Measurements from ENCODE around the gene ZNF564. TPM values are rescaled to one million over a fixed set of nuclear protein-coding genes. Genes with fewer than 3 reads are reported as not detected.
"Not testable (repeated sequence)": the region's sequence is repeated elsewhere in the genome, so short reads cannot be mapped to it uniquely, and the experiment has no call there.

Gene ZNF564
- polyA plus RNA-seq, 5 donors = 8.4 to 12.1 (median 11.9) TPM

DNA sequence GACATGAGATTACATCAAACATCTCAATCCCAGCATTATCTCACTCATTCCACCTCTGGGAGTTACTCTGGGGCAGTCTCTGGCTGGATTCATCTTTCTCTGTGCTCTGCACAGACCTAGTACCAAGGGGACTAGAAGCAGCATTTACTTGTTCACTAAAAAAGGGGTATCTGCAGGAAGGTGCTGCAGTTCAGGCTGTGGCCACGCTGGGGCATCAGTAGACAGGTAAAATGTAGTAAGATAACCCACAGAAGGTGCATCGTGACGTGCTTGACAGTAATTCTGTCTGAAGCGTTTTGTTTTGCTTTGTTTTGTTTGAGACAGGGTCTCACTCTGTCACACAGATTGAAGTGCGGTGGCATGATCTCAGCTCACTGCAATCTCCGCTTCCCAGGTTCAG lies 29.3 kb downstream of the ZNF564 start:
- DNase-seq = no peak

DNA sequence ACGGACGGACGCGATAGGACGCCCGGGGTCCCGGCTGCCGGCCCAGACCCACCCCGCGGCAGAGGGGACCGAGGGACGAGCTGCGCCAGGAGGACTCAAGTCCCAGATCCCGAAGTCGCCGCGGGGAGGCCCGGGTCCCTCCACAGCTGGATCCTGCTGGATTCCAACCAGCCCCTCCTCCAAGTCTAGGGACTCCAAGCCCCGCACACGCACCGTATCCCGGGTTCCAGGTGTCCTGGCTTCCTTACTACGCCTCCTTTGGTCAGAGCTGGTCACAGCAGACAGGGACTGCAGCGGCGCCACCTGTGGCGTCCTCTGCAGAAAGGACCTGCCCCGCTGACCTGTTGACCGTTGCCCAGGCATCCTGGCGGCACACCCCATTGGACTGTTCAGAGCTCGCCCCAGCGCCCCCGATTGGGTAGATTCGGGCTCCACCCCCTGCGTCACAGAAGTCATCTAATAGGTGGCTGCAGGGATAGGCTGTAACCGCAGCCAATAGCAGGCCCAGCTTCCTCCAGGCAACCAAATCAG lies 37.7 kb downstream of the ZNF564 start:
- DNase-seq = no peak

DNA sequence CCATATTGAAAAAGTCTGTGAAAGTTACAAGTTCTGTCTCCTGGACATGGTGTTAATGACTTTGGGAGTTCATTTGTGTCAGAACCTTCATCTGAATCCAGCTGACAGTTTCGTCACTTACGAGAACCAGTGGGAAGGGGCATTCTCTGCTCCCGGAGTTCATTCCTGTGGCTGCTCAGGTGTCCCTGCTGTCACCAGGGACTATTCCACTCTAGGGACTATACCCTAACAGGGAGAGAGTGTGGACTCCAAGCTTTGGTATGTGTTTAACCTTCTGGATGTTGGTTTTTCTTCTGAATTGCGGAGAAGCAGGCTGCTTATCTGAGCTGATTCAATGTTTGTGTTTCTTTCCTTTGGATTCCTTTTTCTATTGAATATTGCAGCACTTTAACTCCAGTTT lies 54.2 kb downstream of the ZNF564 start:
- no peak for DNase-seq

DNA sequence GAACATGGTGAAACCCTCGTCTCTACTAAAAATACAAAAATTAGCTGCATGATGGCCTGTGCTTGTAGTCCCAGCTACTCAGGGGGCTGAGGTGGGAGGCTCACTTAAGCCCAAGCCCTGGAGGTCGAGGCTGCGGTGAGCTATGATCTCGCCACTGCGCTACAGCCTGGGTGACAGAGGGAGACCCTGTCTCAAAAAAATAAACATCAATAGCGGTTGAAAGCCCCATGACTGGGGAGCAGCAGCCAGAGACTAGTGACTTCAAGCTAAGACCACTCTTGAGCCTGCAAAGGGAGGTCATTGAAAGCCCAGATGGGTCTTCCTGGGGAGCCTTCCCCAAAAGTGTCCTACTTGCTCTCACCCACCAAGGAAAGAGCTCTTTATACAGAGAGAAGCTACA lies 54.8 kb downstream of the ZNF564 start:
- no peak for DNase-seq

DNA sequence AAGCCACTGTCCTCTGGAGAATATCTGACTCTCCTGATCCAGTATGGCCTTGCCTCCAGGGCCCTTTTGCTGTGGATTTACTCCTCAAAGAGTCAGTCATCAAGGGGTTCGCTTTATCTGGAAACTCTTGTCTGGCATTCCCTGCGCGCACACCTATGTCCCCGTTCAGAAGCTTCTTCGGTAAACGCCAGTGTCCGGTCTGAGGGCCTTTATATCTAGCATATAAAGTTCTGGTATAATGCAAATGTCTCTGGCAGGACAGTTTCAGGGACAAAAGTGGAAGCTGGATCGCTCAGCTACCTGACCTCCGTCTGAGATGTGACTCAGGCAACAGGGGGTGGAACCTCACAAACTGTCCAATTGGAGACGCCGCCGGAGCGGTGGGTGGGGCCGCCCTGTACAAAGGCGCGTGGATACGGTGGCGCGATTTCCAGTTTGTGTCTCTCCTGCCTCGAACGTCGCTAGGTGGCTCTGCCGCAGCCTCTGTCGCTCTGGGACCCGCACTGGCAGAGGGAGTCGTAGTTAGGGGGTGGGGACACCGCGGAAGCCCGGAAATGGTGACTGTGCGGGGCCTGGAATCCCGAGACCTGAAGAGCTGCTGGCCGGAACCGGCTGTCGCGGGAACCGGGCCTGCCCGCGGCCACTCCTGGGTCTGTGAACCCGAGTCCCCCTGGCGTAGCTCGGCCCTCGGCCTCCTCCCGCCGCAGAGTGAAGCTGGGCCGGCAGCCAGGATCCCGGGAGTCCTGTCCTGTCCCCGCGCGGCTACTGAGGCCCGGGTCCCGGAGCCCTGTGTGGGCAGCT lies 56.1 kb downstream of the ZNF564 start:
- DNase-seq = peak; percentile 91 to 92

DNA sequence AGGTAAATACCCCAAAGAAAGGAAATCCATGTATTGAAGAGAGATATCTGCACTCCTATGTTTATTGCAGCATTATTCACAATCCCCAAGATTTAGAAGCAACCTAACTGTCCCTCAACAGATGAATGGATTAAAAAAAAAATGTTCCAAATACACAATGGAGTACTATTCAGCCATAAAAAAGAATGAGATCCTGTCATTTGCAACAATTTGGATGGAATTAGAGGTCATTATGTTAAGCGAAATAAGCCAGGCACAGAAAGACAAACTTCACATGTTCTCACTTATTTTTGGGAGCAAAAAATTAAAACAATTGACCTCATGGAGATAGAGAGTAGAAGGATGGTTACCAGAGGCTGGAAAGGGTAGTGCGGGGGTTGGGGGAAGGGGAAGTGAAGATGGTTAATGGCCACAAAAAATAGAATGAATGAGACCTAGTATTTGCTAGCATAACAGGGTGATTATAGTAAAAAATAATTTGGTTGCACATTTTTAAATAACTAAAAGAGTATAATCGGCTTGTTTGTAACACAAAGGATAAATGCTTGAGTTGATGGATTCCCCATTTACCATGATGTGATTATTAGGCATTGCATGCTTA lies 56.9 kb downstream of the ZNF564 start:
- no peak for DNase-seq

DNA sequence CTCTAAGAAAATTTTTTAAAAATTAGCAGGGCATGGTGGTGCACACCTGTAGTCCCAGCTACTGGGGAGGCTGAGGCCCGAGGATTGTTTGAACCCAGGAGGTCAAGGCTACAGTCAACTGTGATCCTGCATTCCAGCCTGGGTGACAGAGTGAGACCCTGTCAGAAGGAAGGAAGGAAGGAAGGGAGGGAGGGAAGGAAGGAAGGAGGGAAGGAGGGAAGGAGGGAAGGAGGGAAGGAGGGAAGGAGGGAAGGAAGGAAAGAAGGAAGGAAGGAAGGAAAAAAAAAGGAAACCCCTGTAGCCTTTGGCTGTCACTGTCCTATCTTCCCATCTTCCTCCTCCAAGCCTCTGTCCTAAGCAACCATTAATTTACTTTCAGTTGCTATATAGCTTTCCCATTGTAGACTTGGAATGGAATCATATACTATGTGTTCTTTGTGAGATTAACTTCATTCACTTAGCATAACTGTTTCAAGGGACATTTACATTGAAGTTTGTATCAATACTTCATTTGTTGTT lies 65.0 kb downstream of the ZNF564 start:
- DNase-seq = not testable (repeated sequence)

DNA sequence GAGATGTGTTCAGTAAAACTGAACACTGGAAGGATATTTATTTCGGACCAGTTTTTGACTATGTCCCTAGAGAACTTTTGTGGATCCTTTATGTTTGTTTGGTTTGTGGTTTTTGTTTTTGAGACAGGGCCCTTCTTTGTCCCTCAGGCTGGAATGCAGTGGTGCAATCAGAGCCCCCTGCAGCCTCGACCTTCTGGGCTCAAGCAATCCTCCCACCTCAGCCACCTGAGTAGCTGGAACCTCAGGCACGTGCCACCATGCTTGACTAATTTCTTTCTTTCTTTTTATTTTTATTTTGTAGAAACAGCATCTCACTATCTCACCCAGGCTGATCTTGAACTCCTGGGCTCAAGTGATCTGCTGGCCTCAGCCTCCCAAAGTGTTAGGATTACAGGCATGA lies 65.7 kb downstream of the ZNF564 start:
- DNase-seq = no peak

DNA sequence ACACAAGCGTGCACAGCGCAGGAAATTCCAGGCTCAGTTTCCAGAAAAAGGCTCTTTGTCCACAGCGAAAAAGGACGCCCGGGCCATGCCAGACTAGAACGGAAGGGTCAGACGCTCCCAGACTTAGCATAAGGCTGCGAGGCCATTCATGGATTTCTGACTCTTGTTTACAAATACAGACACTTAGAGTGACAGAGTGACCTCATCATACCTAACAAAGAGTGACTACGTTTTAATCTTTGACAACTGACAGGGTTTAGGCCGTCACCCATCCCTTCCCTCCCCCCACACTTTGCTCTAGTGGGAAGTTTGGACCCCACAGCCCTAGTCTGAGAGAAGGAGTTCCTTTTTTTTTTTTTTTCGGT lies 66.2 kb downstream of the ZNF564 start:
- no peak for DNase-seq

DNA sequence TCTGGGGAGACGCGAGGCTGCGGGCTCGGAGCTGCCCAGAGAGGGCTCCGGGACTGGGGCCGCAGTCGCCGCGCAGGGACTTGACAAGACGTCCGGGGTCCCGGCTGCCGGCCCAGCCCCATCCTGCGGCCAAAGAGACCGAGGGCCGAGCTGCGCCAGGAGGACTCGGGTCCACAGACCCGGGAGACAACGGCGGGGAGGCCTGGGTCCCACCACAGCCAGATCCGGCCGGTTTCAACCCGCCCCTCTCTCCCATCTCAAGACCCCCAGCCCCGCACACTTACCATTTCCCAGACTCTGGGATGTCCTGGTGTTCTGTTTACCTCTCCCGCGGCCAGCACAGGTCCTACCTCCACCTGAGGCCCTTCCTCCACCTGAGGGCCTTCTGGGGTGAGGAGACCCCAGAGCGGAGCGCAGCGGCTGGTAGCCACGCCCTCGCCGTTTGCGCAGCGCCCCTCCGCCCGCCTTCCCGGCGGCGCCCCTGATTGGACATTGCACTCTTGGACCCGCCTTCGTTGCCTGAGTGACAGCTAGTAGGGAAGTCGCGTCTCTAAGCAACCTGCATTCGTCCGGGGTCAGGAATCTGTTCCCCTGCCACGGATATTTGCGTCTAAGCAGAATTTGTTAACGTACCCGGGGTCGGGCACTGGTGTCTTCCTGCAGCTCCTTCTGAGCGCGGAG lies 66.8 kb downstream of the ZNF564 start, which contains the start of gene ZNF709:
TSS of gene ZNF709 (minus strand) at position 446 of the 681 bp plus-strand sequence. CDS start at position 287, 159 bp downstream.
- peak; percentile 92 to 95 for DNase-seq

DNA sequence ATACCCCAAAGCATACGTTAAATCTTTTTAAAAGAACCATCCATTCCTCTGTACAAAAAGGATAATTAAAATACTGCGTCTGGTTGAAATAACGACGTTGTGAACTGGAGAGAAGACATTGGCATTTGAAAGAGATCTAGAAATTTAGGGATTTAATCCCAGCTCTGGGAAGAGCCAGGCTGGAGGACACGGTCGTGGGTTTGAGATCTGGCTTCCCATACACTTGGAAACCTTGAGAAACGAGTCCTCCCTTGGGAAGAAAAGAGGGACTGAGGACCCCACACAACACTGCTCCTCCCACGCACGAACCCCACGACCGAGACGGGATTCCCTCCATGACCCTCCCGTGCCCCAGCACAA lies 67.3 kb downstream of the ZNF564 start:
- DNase-seq = no peak

DNA sequence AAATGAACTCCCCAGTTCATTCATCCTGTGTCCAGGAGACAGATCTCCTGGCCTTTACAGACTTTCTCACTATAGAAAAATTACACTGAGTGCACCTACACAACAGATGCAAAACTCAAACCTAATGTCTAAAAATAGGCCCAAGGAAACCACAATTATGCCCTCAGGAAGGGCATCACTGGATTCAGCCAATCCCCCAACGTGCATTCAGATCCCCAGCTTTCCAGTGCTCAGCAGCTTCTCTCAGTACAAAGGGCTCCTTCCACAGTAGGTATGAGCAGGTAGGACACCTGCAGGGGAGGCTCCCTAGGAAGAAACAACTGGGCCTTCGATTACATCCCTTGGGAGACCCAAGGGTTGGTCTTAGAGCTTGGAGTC lies 68.8 kb downstream of the ZNF564 start:
- no peak for DNase-seq

DNA sequence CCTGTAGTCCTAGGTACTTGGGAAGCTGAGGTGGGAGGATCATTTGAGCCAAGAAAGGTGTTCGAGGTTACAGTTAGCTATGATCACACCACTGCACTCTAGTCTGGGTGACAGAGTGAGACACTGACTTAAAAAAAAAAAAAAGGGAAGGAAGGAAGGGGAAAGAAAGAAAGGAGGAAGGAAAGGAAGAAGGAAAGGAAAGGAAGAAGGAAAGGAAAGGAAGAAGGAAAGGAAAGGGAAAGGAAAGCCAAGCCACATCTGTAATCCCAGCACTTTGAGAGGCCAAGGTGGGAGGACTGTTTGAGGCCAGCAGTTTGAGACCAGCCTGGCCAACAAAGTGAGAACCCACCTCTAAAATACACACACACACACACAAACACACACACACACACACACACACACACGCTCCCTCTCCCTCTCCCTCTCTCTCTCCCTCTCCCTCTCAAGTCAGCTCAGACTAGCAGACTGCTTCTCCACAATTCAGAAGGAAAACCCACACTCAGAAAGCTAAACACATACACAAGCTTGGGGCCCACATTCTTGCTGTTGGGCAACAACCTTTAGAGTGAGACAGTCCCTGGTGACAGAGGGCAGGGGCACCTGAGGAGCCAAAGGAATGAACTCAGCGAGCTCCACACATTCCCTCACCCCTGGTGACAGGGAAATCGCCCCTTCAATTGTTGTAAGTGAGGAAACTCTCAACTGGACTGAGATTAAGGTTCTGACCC lies 69.3 kb downstream of the ZNF564 start:
- DNase-seq = no peak

DNA sequence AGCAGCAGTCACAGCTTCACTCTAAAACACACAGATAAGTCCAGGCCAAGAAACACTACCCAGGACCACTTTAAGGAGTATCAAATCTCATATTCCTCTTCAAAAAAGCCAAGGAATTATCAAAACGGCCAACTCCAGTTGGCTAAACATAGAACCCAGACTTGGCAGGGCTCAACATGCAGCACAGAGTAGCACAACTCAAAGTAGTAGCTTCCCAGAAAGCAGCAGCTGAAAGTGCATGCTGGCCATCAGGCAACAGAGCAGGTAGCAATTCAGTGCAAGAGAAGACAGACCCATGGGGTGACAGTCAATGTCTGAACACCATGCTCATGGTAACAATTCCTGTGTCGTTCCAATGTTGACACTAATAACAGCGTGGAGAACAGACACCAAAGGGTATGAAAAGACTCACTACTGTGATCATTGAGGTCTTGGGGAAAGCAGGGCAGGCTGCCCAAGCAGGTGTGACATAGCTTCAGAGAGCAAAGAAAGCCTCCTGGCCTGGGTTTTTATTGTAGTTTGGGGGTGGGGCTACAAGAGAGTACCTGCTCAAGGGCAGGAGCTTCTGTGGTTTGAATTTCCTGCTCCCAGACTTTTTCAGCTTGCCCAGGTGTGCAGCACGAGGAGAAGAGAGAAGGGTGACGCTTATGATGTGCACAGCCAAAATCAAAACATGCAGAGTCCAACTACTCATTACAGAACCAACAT lies 72.9 kb downstream of the ZNF564 start:
- no peak for DNase-seq

Other genes starting within 250 kb of the ZNF564 start
- gene ZNF563, start 217.8 kb downstream of the ZNF564 start, polyA plus RNA-seq (ENCODE audit: insufficient read depth in 1 of 5, insufficient read length in 5 of 5, low replicate concordance in 1 of 5) = 1 to 10 TPM; 4.0 to 6.8 (median 5.0) TPM
- 1 to 10 TPM; 4.0 to 7.1 (median 6.2) TPM for gene ZNF442, start 185.8 kb downstream of the ZNF564 start, polyA plus RNA-seq (ENCODE audit: insufficient read depth in 1 of 5, insufficient read length in 5 of 5, low replicate concordance in 1 of 5)
- 10 to 100 TPM; 10.4 to 14.4 (median 12.4) TPM for gene ZNF799, start 150.2 kb downstream of the ZNF564 start, polyA plus RNA-seq (ENCODE audit: insufficient read depth in 1 of 5, insufficient read length in 5 of 5, low replicate concordance in 1 of 5)
- gene ZNF443, start 110.5 kb downstream of the ZNF564 start, polyA plus RNA-seq (ENCODE audit: insufficient read depth in 1 of 5, insufficient read length in 5 of 5, low replicate concordance in 1 of 5) = 10 to 100 TPM; 14.8 to 23.1 (median 18.2) TPM
- gene ZNF709, start 66.7 kb downstream of the ZNF564 start, polyA plus RNA-seq (ENCODE audit: insufficient read depth in 1 of 5, insufficient read length in 5 of 5, low replicate concordance in 1 of 5) = 1 to 10 TPM; 6.3 to 9.9 (median 8.1) TPM
- gene ZNF490, start 59.3 kb upstream of the ZNF564 start, polyA plus RNA-seq (ENCODE audit: insufficient read depth in 1 of 5, insufficient read length in 5 of 5, low replicate concordance in 1 of 5) = 1 to 10 TPM; 3.2 to 6.8 (median 5.0) TPM
- gene ZNF791, start 59.4 kb upstream of the ZNF564 start, polyA plus RNA-seq (ENCODE audit: insufficient read depth in 1 of 5, insufficient read length in 5 of 5, low replicate concordance in 1 of 5) = 10 to 100 TPM; 13.9 to 23.7 (median 21.9) TPM
- gene MAN2B1, start 115.3 kb upstream of the ZNF564 start, polyA plus RNA-seq (ENCODE audit: insufficient read depth in 1 of 5, insufficient read length in 5 of 5, low replicate concordance in 1 of 5) = 10 to 100 TPM; 27.3 to 42.1 (median 32.8) TPM
- 10 to 100 TPM; 18.4 to 28.6 (median 23.9) TPM for gene WDR83, start 115.3 kb upstream of the ZNF564 start, polyA plus RNA-seq (ENCODE audit: insufficient read depth in 1 of 5, insufficient read length in 5 of 5, low replicate concordance in 1 of 5)
- gene DHPS, start 130.4 kb upstream of the ZNF564 start, polyA plus RNA-seq (ENCODE audit: insufficient read depth in 1 of 5, insufficient read length in 5 of 5, low replicate concordance in 1 of 5) = 10 to 100 TPM; 77.1 to 96.0 (median 87.7) TPM
- under 1 TPM in 2 of 5 donors, not detected in 3; 0.60 to 0.82 TPM for gene GNG14, start 136.5 kb upstream of the ZNF564 start, polyA plus RNA-seq (ENCODE audit: insufficient read depth in 1 of 5, insufficient read length in 5 of 5, low replicate concordance in 1 of 5)
- 10 to 100 TPM in 3 of 5 donors, 1 to 10 TPM in 2; 7.9 to 14.1 (median 10.1) TPM for gene FBXW9, start 145.1 kb upstream of the ZNF564 start, polyA plus RNA-seq (ENCODE audit: insufficient read depth in 1 of 5, insufficient read length in 5 of 5, low replicate concordance in 1 of 5)
- gene TNPO2, start 172.4 kb upstream of the ZNF564 start, polyA plus RNA-seq (ENCODE audit: insufficient read depth in 1 of 5, insufficient read length in 5 of 5, low replicate concordance in 1 of 5) = 10 to 100 TPM; 69.3 to 85.1 (median 75.9) TPM
- 100 to 1,000 TPM; 139 to 222 (median 153) TPM for gene TRIR, start 183.2 kb upstream of the ZNF564 start, polyA plus RNA-seq (ENCODE audit: insufficient read depth in 1 of 5, insufficient read length in 5 of 5, low replicate concordance in 1 of 5)
- gene GET3, start 186.0 kb upstream of the ZNF564 start, polyA plus RNA-seq (ENCODE audit: insufficient read depth in 1 of 5, insufficient read length in 5 of 5, low replicate concordance in 1 of 5) = 10 to 100 TPM; 52.8 to 70.1 (median 53.8) TPM
- gene BEST2, start 200.3 kb upstream of the ZNF564 start, polyA plus RNA-seq (ENCODE audit: insufficient read depth in 1 of 5, insufficient read length in 5 of 5, low replicate concordance in 1 of 5) = under 1 TPM in 4 of 5 donors, not detected in 1; 0.09 to 0.19 (median 0.15) TPM
- 10 to 100 TPM; 59.2 to 79.9 (median 74.2) TPM for gene HOOK2, start 224.1 kb upstream of the ZNF564 start, polyA plus RNA-seq (ENCODE audit: insufficient read depth in 1 of 5, insufficient read length in 5 of 5, low replicate concordance in 1 of 5)
- gene JUNB, start 240.0 kb upstream of the ZNF564 start, polyA plus RNA-seq (ENCODE audit: insufficient read depth in 1 of 5, insufficient read length in 5 of 5, low replicate concordance in 1 of 5) = 100 to 1,000 TPM in 1 of 5 donors, 10 to 100 TPM in 4; 14.8 to 132 (median 48.0) TPM